ENCODE measurements around the gene ZNF77. TPM values are rescaled to one million over a fixed set of nuclear protein-coding genes. Genes with fewer than 3 reads are reported as not detected.
"Not testable (repeated sequence)": the region's sequence is repeated elsewhere in the genome, so short reads cannot be mapped to it uniquely, and the experiment has no call there.

Gene ZNF77
- total RNA-seq, 1 experiment from 2014 or later = 5.9 TPM

DNA sequence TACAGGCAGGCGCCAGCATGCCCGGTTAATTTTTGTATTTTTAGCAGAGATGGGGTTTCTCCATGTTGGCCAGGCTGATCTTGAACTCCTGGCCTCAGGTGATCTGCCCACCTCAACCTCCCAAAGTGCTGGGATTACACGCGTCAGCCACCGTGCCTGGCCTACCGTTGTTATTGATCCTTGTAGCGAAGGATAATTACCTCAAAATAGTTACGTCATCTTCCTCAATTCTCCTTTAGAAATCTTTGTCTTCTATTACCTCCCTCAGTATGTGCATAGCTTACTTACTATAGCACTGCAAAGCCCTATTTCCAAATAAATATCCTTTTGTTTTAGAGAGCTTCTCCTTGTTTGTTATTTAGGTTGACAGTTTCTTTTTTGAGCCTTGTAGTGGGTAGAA, 23.2 kb upstream of the ZNF77 start:
- Histone ChIP-seq H4K20me1 (ENCODE audit: insufficient read depth) (no peaks in the 10 kb centered on the region), H3K36me3 (ENCODE audit: control insufficient read depth in 1 of 2, insufficient read depth in 2 of 2, low read length in 2 of 2) (no peaks in the 10 kb centered on the region), H3K9ac (ENCODE audit: low read length) (no peak overlapping the region), H3K79me2 (ENCODE audit: insufficient read depth, low read length) (no peaks in the 10 kb centered on the region), H3K9me2 (ENCODE audit: insufficient read depth) (no peaks in the 10 kb centered on the region), H3K9me3 (ENCODE audit: control insufficient read depth in 1 of 2, insufficient read depth in 1 of 2, low read depth in 1 of 2, low read length in 2 of 2) (no peaks in the 10 kb centered on the region), H2AFZ (ENCODE audit: low read depth, low read length, poor library complexity, severe bottlenecking) (no peak overlapping the region), H3K27me3 (ENCODE audit: insufficient read depth, low read length) (no peaks in the 10 kb centered on the region), H3K4me3 (replicated peaks in 1 of 2; ENCODE audit: low read depth in 1 of 2, low read length in 2 of 2) (no peak overlapping the region), H3K4me1 (ENCODE audit: control insufficient read depth in 1 of 2, insufficient read depth in 2 of 2, low read length in 2 of 2) (peaks cover 4 to 5% of the 10 kb centered on the region in 2 experiments; a peak in 3 of 4 replicates), H3K4me2 (ENCODE audit: low read length) (no peak overlapping the region), H3K27ac (ENCODE audit: low read depth, low read length) (no peak overlapping the region)
- TF ChIP-seq SIN3A (IDR thresholded peaks at IDR 0.05; ENCODE audit: low read depth) (no peak), ZFX (IDR thresholded peaks at IDR 0.05) (no peak), EGR1 (IDR thresholded peaks at IDR 0.05; ENCODE audit: low read depth) (no peak)
- BruUV-seq (replicated peaks) = no TSS peak
- POLR2A ChIA-PET = no interaction called here
- ATAC-seq (no peak), DNase-seq (ENCODE audit: low read depth, low spot score) (no peak)
- CTCF ChIA-PET = interaction anchor here (3.3 kb wide), 1 partner anchor 17 kb away, joined by 11 read pairs; no protein-coding TSS in a partner anchor
- RAD21 ChIA-PET (ENCODE audit: low non-redundant PET in 1 of 2, low total read pairs in 2 of 2, uncharacterized antibody in 2 of 2, unreplicated experiment in 2 of 2) = no interaction called here
- intact Hi-C loops (cut with micrococcal nuclease) = no loop called here

DNA sequence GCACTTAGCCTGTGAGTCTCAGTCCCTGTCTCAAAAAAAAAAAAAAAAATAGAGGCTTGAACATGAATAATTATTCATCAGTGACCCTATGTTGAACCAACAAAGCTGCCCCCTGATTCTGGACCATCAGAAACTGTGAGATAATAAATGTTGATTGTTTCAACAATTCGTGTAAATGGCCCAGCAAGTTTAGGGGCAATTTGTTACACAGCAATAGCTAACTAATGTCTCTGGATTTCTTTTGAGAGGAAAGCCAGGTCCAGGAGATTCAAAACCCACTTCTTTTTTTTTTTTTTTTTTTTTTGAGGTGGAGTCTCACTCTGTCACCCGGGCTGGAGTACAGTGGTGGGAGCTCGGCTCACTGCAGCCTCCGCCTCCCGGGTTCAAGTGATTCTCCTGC, 20.1 kb upstream of the ZNF77 start:
- no peaks in the 10 kb centered on the region for H4K20me1 ChIP-seq (ENCODE audit: insufficient read depth)
- no peak for ATAC-seq
- ChIA-PET POLR2A (interaction anchor here (1.2 kb wide), 1 partner anchor 12 kb away, joined by 5 read pairs; the partner anchor contains the start of gene TLE6), RAD21 (ENCODE audit: low non-redundant PET in 1 of 2, low total read pairs in 2 of 2, uncharacterized antibody in 2 of 2, unreplicated experiment in 2 of 2) (interaction anchor here in 1 of 2 experiments (0.6 to 0.7 kb wide), 2 partner anchors 8 to 166 kb away, joined by 5 to 7 read pairs; no protein-coding TSS in a partner anchor), CTCF (interaction anchor here (0.8 to 1.4 kb wide), 2 partner anchors 14 to 139 kb away, joined by 4 read pairs; no protein-coding TSS in a partner anchor)
- DNase-seq (ENCODE audit: low read depth, low spot score) = no peak
- no peaks in the 10 kb centered on the region; a peak in 1 of 4 replicates for H3K4me1 ChIP-seq (ENCODE audit: control insufficient read depth in 1 of 2, insufficient read depth in 2 of 2, low read length in 2 of 2)
- TF ChIP-seq ZFX (IDR thresholded peaks at IDR 0.05) = no peak
- no peak for TF ChIP-seq EZH2 (IDR thresholded peaks at IDR 0.05)
- no peak for TF ChIP-seq POLR2A (IDR thresholded peaks at IDR 0.05; ENCODE audit: borderline replicate concordance, extremely low read depth, insufficient read depth, insufficient read length)
- TF ChIP-seq TCF7L2 (IDR thresholded peaks at IDR 0.05; ENCODE audit: borderline replicate concordance, extremely low read depth, insufficient read depth, insufficient read length) = no peak
- TF ChIP-seq EGR1 (IDR thresholded peaks at IDR 0.05; ENCODE audit: low read depth) = no peak
- no peak for TF ChIP-seq EZH2phosphoT487 (IDR thresholded peaks at IDR 0.05; ENCODE audit: borderline replicate concordance)
- no peak for TF ChIP-seq ZNF274 (IDR thresholded peaks at IDR 0.05; ENCODE audit: low read depth, low read length)
- TF ChIP-seq, protein P1, sequence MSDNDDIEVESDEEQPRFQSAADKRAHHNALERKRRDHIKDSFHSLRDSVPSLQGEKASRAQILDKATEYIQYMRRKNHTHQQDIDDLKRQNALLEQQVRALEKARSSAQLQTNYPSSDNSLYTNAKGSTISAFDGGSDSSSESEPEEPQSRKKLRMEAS (IDR thresholded peaks at IDR 0.05) = no peak
- no peak for TF ChIP-seq FOSL1 (IDR thresholded peaks at IDR 0.05; ENCODE audit: low read depth)
- no peak for TF ChIP-seq SRF (IDR thresholded peaks at IDR 0.05; ENCODE audit: low read depth)
- no peak overlapping the region for H3K9ac ChIP-seq (ENCODE audit: low read length)
- H3K27me3 ChIP-seq (ENCODE audit: insufficient read depth, low read length) = no peaks in the 10 kb centered on the region
- no peaks in the 10 kb centered on the region for H3K9me2 ChIP-seq (ENCODE audit: insufficient read depth)
- H3K9me3 ChIP-seq (ENCODE audit: control insufficient read depth in 1 of 2, insufficient read depth in 1 of 2, low read depth in 1 of 2, low read length in 2 of 2) = no peaks in the 10 kb centered on the region
- H3K4me2 ChIP-seq (ENCODE audit: low read length) = no peak overlapping the region
- H2AFZ ChIP-seq (ENCODE audit: low read depth, low read length, poor library complexity, severe bottlenecking) = no peak overlapping the region
- BruUV-seq (replicated peaks) = no TSS peak
- no peak overlapping the region for H3K27ac ChIP-seq (ENCODE audit: low read depth, low read length)
- no peaks in the 10 kb centered on the region for H3K36me3 ChIP-seq (ENCODE audit: control insufficient read depth in 1 of 2, insufficient read depth in 2 of 2, low read length in 2 of 2)
- no peak overlapping the region for H3K4me3 ChIP-seq (replicated peaks in 1 of 2; ENCODE audit: low read depth in 1 of 2, low read length in 2 of 2)
- intact Hi-C loops (cut with micrococcal nuclease) = no loop called here
- H3K79me2 ChIP-seq (ENCODE audit: insufficient read depth, low read length) = no peaks in the 10 kb centered on the region

DNA sequence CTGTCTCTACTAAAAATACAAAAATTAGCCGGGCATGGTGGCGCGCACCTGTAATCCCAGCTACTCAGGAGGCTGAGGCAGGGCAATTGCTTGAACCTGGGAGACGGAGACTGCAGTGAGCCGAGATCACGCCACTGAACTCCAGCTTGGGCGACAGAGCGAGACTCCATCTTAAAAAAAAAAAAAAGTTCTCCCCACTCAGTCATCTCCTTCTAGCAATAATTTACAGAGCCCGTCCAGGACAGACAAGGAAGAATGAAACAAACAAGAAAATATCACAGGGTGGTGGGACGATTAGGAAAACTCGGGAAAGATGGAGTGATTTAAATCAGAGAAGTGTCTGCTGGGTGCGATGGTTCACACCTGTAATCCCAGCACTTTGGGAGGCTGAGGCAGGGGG, 18.9 kb upstream of the ZNF77 start:
- H2AFZ ChIP-seq (ENCODE audit: low read depth, low read length, poor library complexity, severe bottlenecking); H3K9me3 ChIP-seq (ENCODE audit: control insufficient read depth in 1 of 2, insufficient read depth in 1 of 2, low read depth in 1 of 2, low read length in 2 of 2); H3K27ac ChIP-seq (ENCODE audit: low read depth, low read length); H3K4me1 ChIP-seq (ENCODE audit: control insufficient read depth in 1 of 2, insufficient read depth in 2 of 2, low read length in 2 of 2); H3K4me2 ChIP-seq (ENCODE audit: low read length); H3K9me2 ChIP-seq (ENCODE audit: insufficient read depth); H3K9ac ChIP-seq (ENCODE audit: low read length); H3K4me3 ChIP-seq (replicated peaks in 1 of 2; ENCODE audit: low read depth in 1 of 2, low read length in 2 of 2); RAD21 ChIA-PET (ENCODE audit: low non-redundant PET in 1 of 2, low total read pairs in 2 of 2, uncharacterized antibody in 2 of 2, unreplicated experiment in 2 of 2); BruUV-seq (replicated peaks); ATAC-seq; H3K79me2 ChIP-seq (ENCODE audit: insufficient read depth, low read length); H3K27me3 ChIP-seq (ENCODE audit: insufficient read depth, low read length); H4K20me1 ChIP-seq (ENCODE audit: insufficient read depth); DNase-seq (ENCODE audit: low read depth, low spot score); H3K36me3 ChIP-seq (ENCODE audit: control insufficient read depth in 1 of 2, insufficient read depth in 2 of 2, low read length in 2 of 2): not testable (repeated sequence)
- intact Hi-C loops (cut with micrococcal nuclease) = loop anchor here (2.0 kb wide), 1 partner anchor 141 kb away; no protein-coding TSS in a partner anchor
- POLR2A ChIA-PET = interaction anchor here (1.2 to 1.5 kb wide), 2 partner anchors 13 kb away, joined by 5 read pairs; partner anchors contain the start of gene TLE6
- CTCF ChIA-PET = interaction anchor here (1.8 to 2.3 kb wide), 2 partner anchors 12 to 140 kb away, joined by 19 read pairs; no protein-coding TSS in a partner anchor

Measured in HCT116 (cell line).